Frontal cortex (tissue), 4 donors: ENCODE data around the gene MS4A6A. TPM values are rescaled to one million over a fixed set of nuclear protein-coding genes. Genes with fewer than 3 reads are reported as not detected.
"Not testable (repeated sequence)": the region's sequence is repeated elsewhere in the genome, so short reads cannot be mapped to it uniquely, and the experiment has no call there.

Experiments used
- DNase-seq, 2 donors: peaks; one replicate each; pipeline ENCODE4 v3.0.0; 2012; ENCODE audit warnings: low spot score in 2 of 2
- FAIRE-seq: peaks from 2 replicates; lab custom pipeline; 2012; peaks lifted over from hg19 to GRCh38; lab: Jason Lieb, UNC
- total RNA-seq: library from RNA; depleted of rRNA; stranded (reverse); fragments of >200 nt; gene quantifications from one replicate; pipeline ENCODE4 v1.2.3, GENCODE V29; 2014
- donor health status: control.
- donor health status: control.
- donor health status: control.

Gene MS4A6A
- total RNA-seq, 1 donor from 2014 or later = 2.4 TPM

DNA sequence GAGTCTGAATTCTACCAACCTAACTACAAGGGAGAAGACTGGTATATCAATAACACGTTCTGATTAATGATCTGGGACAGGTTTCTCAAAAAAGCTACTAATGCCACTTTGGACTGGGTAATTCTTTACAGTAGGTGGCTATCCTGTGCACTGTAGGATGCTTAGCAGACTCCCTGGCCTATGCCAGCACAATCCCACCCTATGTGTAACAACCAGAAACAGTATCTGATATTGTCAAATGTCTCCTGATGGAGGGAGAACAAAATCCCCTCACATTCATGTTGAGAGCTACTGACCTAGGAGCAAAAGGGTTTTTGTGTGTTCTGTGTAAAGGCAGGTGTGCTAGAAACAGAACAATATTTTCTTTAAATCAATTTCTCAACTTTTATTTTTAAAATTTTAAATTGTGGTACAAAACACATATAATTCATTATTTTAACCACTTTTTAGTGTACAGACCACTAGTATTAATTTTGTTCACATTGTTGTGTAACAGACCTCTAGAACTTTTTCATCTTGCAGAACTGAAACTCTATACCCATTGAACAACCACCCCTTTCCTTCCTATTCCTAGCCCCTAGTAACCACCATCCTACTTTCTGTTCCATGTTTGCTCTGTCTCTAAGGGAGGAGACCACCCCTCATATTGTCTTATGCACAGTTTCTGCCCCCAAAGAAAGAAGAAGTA is 2.1 kb upstream of the MS4A6A start:
- DNase-seq (no peak), FAIRE-seq (no peak)

DNA sequence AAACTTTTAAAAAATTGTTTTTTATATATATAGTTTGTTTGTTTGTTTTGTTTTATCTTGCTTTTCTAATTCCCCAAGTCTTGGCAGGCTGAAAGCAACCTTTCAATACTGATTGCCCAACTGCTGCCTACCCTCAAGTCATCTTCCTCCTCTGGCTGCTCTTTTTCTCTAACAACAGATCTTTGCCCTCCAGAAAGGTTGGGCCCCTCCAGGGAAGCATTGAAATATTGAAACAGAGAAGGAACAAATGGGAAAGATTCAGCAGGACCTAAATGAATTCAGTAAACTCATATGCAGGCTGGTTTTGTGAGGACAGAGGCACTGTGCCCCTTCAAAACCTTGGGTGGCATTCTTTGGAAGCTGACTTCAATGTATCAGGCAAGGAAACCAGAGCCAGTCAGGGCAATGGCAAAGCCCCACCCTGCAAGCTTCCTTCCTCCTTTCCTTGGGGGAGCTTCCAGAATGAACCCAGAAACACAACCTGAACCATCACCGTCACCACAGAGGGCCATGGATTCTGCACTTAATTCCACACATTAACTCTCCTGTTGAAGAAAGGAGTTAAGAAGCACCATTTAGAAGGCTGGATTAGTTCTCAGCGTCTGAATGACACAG is 815 bp upstream of the MS4A6A start:
- FAIRE-seq (no peak), DNase-seq (no peak)

DNA sequence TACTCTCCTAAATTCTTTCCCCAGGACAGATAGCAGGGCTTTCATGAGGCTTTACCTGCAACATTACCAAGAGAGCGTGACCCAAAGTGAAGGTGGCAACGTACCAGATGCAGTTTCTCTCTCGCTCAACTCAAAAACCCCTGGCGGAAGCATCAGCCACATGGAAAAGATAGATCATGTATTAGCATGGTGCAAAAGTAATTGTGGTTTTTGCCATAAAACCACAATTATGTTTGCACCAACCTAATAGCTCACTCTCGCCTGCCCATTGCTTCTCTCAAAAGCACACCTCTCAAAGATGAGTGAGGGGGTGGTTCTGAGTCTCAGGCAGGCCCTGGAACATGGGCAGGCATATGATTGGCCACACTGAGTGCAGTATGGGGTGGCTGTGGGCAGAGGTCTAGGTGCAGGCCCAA is 7.0 kb downstream of the MS4A6A start:
- no peak for FAIRE-seq
- no peak for DNase-seq

DNA sequence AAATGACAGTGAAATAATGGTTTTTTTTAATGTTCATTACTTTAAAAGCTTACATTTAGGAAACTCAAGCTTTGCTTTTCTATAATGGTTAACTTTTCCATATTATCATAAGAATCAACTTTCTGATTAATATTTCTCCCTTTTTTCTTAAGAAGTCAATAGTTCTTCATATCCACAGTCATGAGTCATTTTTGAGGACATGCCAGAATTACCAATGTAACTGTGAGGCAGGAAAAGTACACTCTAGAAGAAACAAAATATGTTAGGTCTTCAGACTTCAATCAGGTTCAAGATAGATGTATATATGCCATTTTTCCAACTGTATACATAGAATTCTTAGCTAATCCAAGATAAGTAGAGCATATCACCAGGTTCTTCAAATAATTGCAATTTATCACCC is 10.9 kb downstream of the MS4A6A start:
- DNase-seq = no peak
- FAIRE-seq = no peak

DNA sequence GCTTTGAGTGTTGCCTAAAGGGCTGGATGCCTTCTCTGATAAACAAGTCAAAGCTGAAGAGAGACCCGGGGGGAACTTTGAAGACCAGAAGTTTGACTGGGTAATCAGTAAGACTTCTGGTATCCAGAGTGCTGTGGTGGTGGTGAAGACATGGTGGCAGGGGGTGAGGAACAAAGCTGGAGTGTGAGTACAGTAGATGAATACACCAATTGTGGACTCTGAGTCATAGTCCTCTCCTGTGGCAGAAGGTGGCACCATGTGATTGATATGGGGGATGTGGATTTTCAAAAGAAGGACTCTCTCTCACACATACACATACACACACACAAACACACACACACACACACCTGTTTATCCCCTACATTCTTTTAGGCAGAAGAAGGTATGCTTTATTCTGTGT is 12.3 kb downstream of the MS4A6A start:
- DNase-seq = no peak
- FAIRE-seq = no peak

DNA sequence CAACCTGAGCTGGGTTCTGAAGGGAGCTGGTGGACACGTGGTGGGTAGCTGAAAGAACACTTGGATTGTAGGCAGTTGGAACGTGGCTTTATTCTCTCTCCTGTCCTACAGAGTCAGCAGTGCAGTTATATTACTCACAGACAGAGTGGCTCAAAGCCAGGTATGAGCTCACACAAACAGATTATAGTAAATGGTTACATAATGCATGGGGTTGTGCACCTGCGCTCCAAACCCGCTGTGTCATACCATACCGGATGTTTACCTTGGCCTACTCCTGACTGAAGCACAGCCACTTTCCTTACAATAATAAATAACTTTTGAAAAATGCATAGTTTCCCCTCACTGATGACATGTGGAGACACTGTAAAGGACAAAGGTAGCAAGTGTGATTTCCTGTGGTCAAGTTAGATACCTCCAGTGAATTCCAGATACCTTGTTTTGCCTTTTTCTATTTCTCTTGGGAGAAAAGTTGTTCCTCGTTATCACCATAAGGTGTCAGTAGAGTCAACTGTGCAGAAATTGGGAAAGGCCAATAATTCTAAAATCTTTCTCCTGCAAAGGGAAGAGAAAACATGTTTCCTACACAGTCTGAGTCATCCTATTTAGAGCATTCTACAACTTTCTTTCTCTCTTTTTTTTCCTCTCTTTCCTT is 13.5 kb downstream of the MS4A6A start:
- FAIRE-seq (no peak), DNase-seq (no peak)

DNA sequence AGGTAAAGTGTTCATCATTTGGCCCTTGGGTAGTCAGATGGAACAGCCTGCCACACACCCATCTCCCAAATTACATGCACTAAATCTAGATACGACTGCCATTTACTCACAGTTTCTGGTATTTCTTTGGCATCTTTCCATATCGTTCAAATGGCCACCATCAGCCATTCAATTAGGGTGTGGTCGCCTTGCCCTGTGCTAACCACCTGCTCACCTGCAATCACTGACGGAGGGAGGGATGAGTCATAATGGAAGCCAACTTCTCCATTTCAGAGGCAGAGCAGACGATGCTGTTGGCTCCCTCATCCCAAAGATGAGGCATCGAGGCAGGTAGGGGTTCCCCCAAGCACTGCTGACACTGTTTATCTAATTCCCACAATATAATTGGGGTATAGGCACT is 14.6 kb downstream of the MS4A6A start:
- FAIRE-seq (no peak), DNase-seq (no peak)

DNA sequence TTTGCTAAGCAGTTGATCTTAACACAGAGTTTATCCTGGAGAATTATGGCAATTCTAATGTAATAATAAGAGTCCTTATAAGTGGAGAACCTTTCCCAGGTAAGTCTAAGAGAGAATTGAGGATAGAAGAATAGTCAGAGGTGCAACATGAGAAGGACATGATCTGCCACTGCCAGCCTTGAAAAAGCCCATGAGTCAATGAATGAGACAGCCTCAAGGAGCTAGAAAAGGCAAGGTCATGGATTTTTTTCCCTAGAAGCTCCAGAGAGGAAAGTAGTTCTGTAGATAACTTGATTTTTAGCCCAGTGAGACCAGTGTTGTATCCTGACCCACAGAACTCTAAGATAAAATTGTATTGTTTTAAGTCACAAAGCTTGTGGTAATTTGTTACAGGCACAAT is 16.9 kb downstream of the MS4A6A start:
- FAIRE-seq (no peak), DNase-seq (no peak)

DNA sequence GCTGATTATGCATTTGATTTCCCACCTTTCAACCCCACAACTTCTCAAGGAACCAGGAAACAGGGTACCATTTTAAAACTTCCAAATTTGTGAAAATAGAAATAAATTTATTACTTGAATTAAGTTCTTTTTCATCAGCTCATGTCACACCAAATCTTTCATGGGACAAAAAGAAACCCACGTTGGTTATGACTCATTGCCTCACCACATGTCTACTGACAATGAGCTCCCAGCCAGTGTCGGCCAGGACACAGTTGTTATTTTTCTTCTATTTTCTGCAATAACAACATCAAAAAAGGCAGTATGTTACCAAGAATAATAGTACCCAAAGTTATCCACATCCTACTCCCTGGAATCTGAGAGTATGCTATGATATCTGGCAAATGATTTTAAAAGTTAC is 17.3 kb downstream of the MS4A6A start:
- FAIRE-seq (no peak), DNase-seq (no peak)

DNA sequence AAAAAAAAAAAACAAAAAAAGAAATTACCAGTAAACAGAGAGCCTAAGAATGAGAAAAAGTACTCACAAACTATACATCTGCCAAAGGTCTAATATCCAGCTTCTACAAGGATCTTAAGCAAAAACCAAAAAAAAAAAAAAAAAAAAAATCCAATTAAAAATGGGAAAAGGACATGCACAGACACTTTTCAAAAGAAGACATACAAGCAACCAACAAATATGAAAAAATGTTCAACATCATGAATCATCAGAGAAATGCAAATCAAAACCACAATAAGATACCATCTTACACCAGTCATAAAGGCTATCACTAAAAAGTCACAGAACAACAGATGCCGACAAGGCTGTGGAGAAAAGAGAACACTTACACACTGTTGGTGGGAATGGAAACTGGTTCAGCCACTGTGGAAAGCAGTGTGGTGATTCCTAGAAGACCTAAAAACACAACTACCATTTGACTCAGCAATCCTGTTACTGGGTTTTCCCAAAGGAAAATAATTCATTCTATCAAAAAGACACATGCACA is 18.3 kb downstream of the MS4A6A start:
- DNase-seq (no peak), FAIRE-seq (no peak)

DNA sequence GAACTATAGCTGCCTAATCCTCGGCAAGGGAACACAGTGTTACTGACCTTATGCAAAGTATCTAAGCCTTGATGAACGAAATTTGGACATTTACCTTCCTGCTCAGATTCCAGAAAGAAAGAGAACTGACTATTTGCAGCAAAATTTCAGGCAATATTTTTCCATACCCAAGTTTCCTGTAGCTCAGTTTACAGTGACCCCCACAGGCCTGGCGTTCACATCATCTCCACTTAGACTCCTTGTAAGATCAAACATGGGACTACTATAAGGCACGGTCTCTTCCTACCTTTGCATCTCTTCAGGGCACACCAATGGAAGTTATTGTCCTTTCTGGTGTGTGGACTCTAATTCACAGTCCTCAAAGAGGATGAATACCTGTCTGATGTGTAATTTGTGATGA is 21.1 kb downstream of the MS4A6A start:
- FAIRE-seq (no peak), DNase-seq (no peak)

DNA sequence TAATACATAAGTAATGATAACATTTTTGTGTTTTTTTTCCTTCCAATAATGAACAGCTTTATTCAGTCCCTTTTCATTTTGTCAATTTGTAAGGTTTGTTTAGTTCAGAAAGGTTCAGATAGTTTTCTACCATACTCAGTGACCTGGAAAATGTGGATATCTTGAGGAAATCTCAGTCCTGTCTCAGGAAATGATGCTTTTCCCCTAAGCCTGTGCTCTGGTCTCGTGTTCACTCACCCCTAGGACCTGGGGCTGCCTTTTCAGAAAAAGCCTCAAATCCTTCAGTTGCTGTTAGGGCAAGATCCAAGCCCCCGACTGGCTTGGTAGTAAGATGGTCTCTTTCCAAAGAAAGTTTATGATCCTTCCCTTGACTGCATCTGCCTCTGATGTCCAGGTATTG is 21.8 kb downstream of the MS4A6A start:
- FAIRE-seq = no peak
- no peak for DNase-seq

DNA sequence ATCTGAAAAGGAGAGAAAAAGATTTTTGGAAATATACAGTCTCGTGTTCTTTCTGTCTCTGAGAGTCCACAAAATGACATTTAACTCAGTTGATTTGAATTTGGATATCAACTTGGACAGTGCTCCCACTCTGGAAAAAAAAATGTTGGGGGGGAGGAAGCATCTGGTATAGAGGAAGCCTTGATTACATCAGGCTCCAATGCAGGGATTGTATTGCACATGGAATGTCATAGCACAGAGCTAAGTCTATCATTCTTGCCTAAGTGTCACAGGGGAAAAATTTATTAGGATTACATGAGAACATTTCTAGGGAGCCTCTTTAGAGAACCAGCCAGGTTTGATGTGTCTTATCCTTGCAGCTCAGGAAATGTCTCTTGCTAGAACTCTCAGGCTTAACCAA is 23.0 kb downstream of the MS4A6A start:
- no peak for FAIRE-seq
- no peak for DNase-seq

DNA sequence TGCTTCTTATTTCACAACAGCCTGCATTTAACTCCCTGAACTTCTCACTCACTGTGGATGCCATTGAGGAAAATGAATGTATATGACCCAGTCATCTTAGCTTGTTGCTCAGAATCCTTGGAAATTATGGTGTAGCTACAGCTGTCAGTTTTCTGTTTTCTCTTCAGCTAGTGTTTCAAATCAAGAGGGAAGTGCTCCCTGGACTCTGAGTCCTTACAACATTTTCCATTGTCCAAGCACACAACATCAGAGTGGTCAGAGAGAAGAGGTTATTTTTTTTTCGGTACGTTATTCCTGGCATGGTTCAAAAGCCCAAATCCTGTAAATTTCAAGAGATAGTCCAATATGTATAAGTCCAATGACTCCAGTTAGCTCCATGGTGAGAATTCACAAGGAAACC is 23.6 kb downstream of the MS4A6A start:
- FAIRE-seq = no peak
- no peak for DNase-seq

DNA sequence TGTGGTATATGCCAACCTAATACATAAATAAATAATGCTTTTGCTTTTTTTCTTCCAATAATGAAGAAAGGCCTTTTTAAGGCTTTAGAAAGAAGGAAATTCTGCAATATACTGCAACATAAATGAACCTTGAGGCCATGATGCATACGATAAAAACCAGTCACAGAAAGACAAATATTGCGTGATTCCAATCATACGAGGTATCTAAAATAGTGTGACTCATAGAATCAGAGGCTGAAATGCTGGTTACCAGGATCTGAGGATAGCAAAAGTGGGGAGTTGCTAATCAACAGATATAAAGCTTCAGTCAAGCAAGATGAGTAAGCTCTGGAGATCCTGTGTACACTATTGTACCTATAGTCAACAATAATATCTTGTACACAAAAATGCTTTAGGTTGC is 24.2 kb downstream of the MS4A6A start:
- no peak for DNase-seq
- no peak for FAIRE-seq

DNA sequence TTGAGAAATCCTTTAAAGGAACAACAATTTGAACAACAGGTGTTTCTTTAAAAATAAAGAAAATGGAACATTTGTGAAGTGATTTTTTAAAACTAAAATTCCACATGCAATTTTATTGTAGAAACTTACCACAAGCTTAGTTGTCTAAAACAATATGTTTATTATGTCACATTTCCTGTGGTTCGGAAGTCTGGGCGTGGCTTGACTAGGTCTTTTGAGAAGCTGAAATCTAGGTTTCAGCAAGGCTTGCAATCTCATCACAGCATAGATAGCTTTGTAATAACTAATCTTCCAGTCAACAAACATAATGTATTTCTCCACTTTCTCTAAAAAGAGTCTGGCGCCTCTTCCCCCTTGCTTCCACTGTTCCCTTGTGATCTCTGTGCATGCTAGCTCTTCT is 27.0 kb downstream of the MS4A6A start:
- FAIRE-seq (no peak), DNase-seq (no peak)

DNA sequence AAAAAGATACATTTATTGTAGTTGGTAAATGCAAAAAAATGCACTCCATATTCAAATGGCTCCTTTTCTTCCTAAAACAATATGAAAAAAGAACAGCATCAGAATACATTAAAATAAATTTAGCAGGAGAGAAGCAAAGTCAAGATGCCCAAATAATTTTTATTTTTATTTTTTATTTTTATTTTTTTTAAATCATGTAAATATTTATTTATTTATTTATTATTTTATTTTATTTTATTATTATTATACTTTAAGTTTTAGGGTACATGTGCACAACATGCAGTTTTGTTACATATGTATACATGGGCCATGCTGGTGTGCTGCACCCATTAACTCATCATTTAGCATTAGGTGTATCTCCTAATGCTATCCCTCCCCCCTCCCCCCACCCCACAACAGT is 30.2 kb downstream of the MS4A6A start:
- FAIRE-seq = peak; percentile 64
- not testable (repeated sequence) for DNase-seq

DNA sequence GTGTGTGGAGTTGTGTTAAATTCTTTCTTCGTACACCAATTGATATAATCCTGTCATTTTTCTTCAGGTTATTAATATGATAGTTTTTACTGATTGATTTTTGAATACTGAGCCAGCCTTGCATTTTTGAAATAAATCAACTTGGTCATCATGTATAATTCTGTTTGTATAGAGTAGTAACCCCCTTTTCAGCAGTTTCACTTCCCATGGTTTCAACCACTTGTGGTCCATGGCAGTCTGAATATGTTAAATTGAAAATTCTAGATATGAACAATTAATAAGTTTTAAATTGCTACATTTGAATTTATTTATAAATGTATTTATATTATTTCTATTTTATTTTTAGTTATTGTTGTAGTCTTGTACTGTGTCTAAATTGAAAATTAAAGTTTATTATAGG is 32.6 kb downstream of the MS4A6A start:
- DNase-seq (no peak), FAIRE-seq (no peak)

DNA sequence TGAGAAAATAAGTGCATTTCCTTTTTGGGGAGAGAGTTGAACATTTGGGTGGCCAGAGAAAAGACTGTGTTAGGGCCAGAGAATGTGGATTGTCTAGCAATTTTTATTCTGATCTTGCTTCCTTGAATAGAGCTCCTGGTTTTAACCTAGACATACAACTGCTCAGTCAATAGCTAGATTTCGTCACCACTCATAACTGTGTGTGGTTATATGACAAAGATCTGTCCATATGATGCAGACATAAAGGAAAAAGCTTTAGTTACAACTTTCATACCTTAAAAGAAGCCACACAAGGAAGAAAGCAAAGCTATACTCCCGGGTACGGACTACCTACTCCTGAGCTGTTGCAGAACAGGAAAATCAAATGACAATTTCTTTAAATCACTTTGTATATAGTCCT is 37.2 kb downstream of the MS4A6A start:
- FAIRE-seq (no peak), DNase-seq (no peak)

DNA sequence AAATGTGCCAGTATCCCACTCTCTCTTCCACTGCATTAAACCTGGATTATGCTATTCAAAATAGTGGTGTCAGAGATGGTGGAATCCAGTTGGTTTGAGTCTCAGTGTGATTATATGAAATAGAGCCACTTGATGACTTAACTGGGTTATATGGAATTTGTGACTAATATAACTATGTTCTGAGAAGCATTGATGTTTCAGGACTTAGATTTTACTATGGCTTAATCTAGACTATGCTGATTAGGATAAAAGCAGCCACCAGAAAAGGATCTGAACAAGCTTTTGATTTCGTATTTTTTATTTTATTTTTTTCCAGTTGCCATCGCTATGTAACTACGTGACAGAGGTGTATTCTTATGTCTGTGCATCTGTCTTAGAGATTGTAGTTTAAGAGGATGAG is 39.1 kb downstream of the MS4A6A start:
- no peak for FAIRE-seq
- no peak for DNase-seq

DNA sequence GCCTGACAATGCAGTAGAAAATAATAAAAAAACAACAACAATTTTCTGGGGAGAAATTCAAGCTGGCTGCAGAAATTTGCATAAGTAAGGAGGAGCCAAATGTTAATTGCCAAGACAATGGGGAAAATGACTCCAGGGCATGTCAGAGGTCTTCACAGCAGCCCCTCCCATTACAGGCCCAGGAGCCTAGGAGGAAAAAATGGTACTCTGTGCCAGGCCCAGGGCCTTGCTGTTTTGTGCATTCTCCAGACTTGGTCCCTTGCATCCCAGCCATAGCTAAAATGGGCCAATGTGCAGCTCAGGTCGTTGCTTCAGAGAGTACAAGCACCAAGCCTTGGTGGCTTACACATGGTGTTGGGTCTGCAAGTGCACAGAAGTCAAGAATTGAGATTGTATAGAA is 49.0 kb downstream of the MS4A6A start:
- DNase-seq = no peak
- FAIRE-seq = no peak
